Tibial nerve (tissue), 4 donors: ENCODE results near the gene ZNF584. TPM values are rescaled to one million over a fixed set of nuclear protein-coding genes. Genes with fewer than 3 reads are reported as not detected.
A peak's percentile ranks its signal among the peaks of the same experiment; 100 is the strongest.

Experiments
- DNase-seq, 2 donors: peaks; one replicate each; pipeline ENCODE4 v3.0.0-alpha.2; 2019; ENCODE audit warnings: low spot score in 2 of 2
- H3K27ac ChIP-seq, 4 donors: fragments of 200-600 bp; sonication (generic) in 3 of 4; one replicate each; pipeline ENCODE4 v1.5.1; 2017 to 2019; ENCODE audit warnings: mild to moderate bottlenecking in 1 of 4
- H3K27me3 ChIP-seq, 2 donors: fragments of 200-600 bp; sonication (generic) in 1 of 2; one replicate each; pipeline versions ENCODE4 v1.5.1 to v1.6.0; 2017 to 2019
- H3K36me3 ChIP-seq, 3 donors: fragments of 200-600 bp; sonication (generic); one replicate each; pipeline ENCODE4 v1.5.1; 2018 to 2019
- H3K4me1 ChIP-seq, 4 donors: fragments of 200-600 bp; sonication (generic) in 3 of 4; one replicate each; pipeline ENCODE4 v1.5.1; 2017 to 2019
- H3K4me3 ChIP-seq, 4 donors: fragments of 200-600 bp; sonication (generic) in 3 of 4; one replicate each; pipeline ENCODE4 v1.5.1; 2017 to 2019; ENCODE audit warnings: mild to moderate bottlenecking in 1 of 4, moderate library complexity in 1 of 4
- H3K9me3 ChIP-seq, 4 donors: fragments of 200-600 bp; sonication (generic) in 3 of 4; one replicate each; pipeline ENCODE4 v1.5.1; 2017 to 2019
- CTCF ChIP-seq, 5 experiments: fragments of 200-600 bp in 3 of 5; fragments of 450-650 bp in 2 of 5; sonication (generic) in 3 of 5; IDR thresholded peaks; one replicate each; pipeline ENCODE4 v1.5.1; 2016 to 2019; ENCODE audit warnings: antibody characterized with exemption in 5 of 5, mild to moderate bottlenecking in 3 of 5, moderate library complexity in 2 of 5
- EP300 ChIP-seq, 2 donors: sonication (generic); formaldehyde crosslinking; IDR thresholded peaks; one replicate each; pipeline ENCODE4 v1.6.1; 2017; ENCODE audit warnings: antibody characterized with exemption in 2 of 2, mild to moderate bottlenecking in 1 of 2
- POLR2A ChIP-seq, 2 donors: fragments of 450-650 bp; IDR thresholded peaks; one replicate each; pipeline ENCODE4 v1.6.1; 2017; ENCODE audit warnings: antibody characterized with exemption in 2 of 2, mild to moderate bottlenecking in 2 of 2, moderate library complexity in 2 of 2
- WGBS, 2 donors: methylation state at CpG; one replicate each; pipeline ENCODE4 v1.1.5; 2018; 5-methylcytosine and 5-hydroxymethylcytosine counted together
- total RNA-seq, 4 donors: library from RNA; depleted of rRNA; stranded (reverse); fragments of >200 nt; gene quantifications; one replicate each; pipeline ENCODE4 v1.1.0, GENCODE V29; 2016

The ZNF584 gene
- total RNA-seq, 4 donors from 2014 or later: 16.4 to 24.6 (median 20.9) TPM

GRCh38 chr19:58406818-58407657 is 1.4 kb upstream of the ZNF584 start:
- TF ChIP-seq POLR2A (IDR thresholded peaks at IDR 0.05) (no peak), CTCF (IDR thresholded peaks at IDR 0.05) (peak in 1 of 5 experiments; percentile 33), EP300 (IDR thresholded peaks at IDR 0.05) (no peak)
- Histone ChIP-seq H3K9me3 (no peaks in the 10 kb centered on the region), H3K36me3 (peaks cover 0 to 10% (median 0%) of the 10 kb centered on the region in 3 donors), H3K4me3 (peak overlapping the region in 3 of 4 donors; percentile 69 to 89 (median 77)), H3K4me1 (peaks cover 0 to 27% (median 12%) of the 10 kb centered on the region in 4 donors), H3K27ac (peak overlapping the region in 2 of 4 donors; percentile 96 to 97), H3K27me3 (no peaks in the 10 kb centered on the region)
- WGBS, 2 donors: 59 to 68% methylated on average over 10 of the region's 10 CpGs
- DNase-seq: no peak

GRCh38 chr19:58407658-58408151 is 744 bp upstream of the ZNF584 start:
- no peak for TF ChIP-seq CTCF (IDR thresholded peaks at IDR 0.05)
- TF ChIP-seq EP300 (IDR thresholded peaks at IDR 0.05): no peak
- TF ChIP-seq POLR2A (IDR thresholded peaks at IDR 0.05): no peak
- Histone ChIP-seq H3K27ac (peak overlapping the region; percentile 76 to 97 (median 91)), H3K27me3 (no peaks in the 10 kb centered on the region), H3K36me3 (peaks cover 0 to 16% (median 0%) of the 10 kb centered on the region in 3 donors), H3K4me1 (peaks cover 0 to 25% (median 11%) of the 10 kb centered on the region in 4 donors), H3K4me3 (peak overlapping the region; percentile 69 to 89 (median 78)), H3K9me3 (no peaks in the 10 kb centered on the region)
- DNase-seq: no peak
- WGBS, 2 donors: 12 to 20% methylated on average over 14 to 22 of the region's 22 CpGs

- Histone ChIP-seq H3K9me3 (no peaks in the 10 kb centered on the region), H3K27me3 (no peaks in the 10 kb centered on the region), H3K4me1 (peaks cover 0 to 25% (median 11%) of the 10 kb centered on the region in 4 donors), H3K36me3 (peaks cover 0 to 30% (median 0%) of the 10 kb centered on the region in 3 donors), H3K27ac (peak overlapping the region; percentile 76 to 97 (median 91)), H3K4me3 (peak overlapping the region; percentile 69 to 89 (median 78))
- no peak for DNase-seq
- WGBS, 2 donors: 4% methylated on average over 34 of the region's 34 CpGs
- TF ChIP-seq EP300 (IDR thresholded peaks at IDR 0.05) (no peak), CTCF (IDR thresholded peaks at IDR 0.05) (no peak), POLR2A (IDR thresholded peaks at IDR 0.05) (no peak)
Measured at GRCh38 chr19:58409010-58409790, 751 bp downstream of the ZNF584 start.

- TF ChIP-seq POLR2A (IDR thresholded peaks at IDR 0.05): no peak
- no peak for TF ChIP-seq CTCF (IDR thresholded peaks at IDR 0.05)
- no peak for TF ChIP-seq EP300 (IDR thresholded peaks at IDR 0.05)
- Histone ChIP-seq H3K27me3 (no peaks in the 10 kb centered on the region), H3K9me3 (peaks cover 0 to 52% (median 0%) of the 10 kb centered on the region in 4 donors), H3K27ac (no peak overlapping the region), H3K4me1 (no peaks in the 10 kb centered on the region), H3K4me3 (no peak overlapping the region), H3K36me3 (peaks cover 17 to 95% (median 26%) of the 10 kb centered on the region in 3 donors)
- 98 to 99% methylated on average over 5 of the region's 5 CpGs for WGBS, 2 donors
- DNase-seq: no peak
Measured at GRCh38 chr19:58416604-58417003, 8.2 kb downstream of the ZNF584 start.
